Large intestine (tissue), 3 donors: ENCODE data around the gene ARHGEF6. TPM values are rescaled to one million over a fixed set of nuclear protein-coding genes. Genes with fewer than 3 reads are reported as not detected.

ENCODE experiments used
- DNase-seq, 2 donors: peaks; one replicate each; pipeline versions ENCODE4 v3.0.0 to v3.0.0-alpha.2; 2013
- H3K27ac ChIP-seq: one replicate; pipeline ENCODE4 v1.5.1; 2013; ENCODE audit warnings: low read length
- H3K27me3 ChIP-seq: 2 replicates; pipeline ENCODE4 v1.6.1; 2013; ENCODE audit warnings: low read length; ENCODE audit not compliant: control insufficient read depth, insufficient read depth
- H3K36me3 ChIP-seq: 2 replicates; pipeline ENCODE4 v1.6.1; 2013; ENCODE audit warnings: low read length; ENCODE audit not compliant: control insufficient read depth, insufficient read depth
- H3K4me1 ChIP-seq: one replicate; pipeline ENCODE4 v1.6.1; 2013; ENCODE audit warnings: low read length; ENCODE audit not compliant: control insufficient read depth, insufficient read depth
- H3K4me3 ChIP-seq: one replicate; pipeline ENCODE4 v1.5.1; 2013; ENCODE audit warnings: low read length
- H3K9me3 ChIP-seq: one replicate; pipeline ENCODE4 v1.6.1; 2013; ENCODE audit warnings: mild to moderate bottlenecking, low read depth, low read length, moderate library complexity; ENCODE audit not compliant: control insufficient read depth
- WGBS: methylation state at CpG from one replicate; pipeline ENCODE4 v1.1.5; 2013; ENCODE audit warnings: low lambda C conversion rate; ENCODE audit not compliant: insufficient coverage; 5-methylcytosine and 5-hydroxymethylcytosine counted together
- polyA plus RNA-seq: library from polyadenylated mRNA; unstranded; fragments of 120-200 nt; gene quantifications from one replicate; pipeline ENCODE4 v1.2.1, GENCODE V29; 2013

The ARHGEF6 gene
- polyA plus RNA-seq, 1 donor = 8.7 TPM

GRCh38 chrX:136692271-136692670 is 88.5 kb downstream of the ARHGEF6 start:
- no peak for DNase-seq
- Histone ChIP-seq H3K9me3 (no peaks in the 10 kb centered on the region), H3K36me3 (no peaks in the 10 kb centered on the region), H3K27me3 (no peaks in the 10 kb centered on the region), H3K27ac (no peak overlapping the region), H3K4me1 (no peaks in the 10 kb centered on the region), H3K4me3 (no peak overlapping the region)
- no CpG with 5 or more reads among the region's 4 CpGs for WGBS

GRCh38 chrX:136691028-136691809 is 89.5 kb downstream of the ARHGEF6 start:
- no peak overlapping the region for H3K4me3 ChIP-seq
- H3K4me1 ChIP-seq = no peaks in the 10 kb centered on the region
- no peaks in the 10 kb centered on the region for H3K36me3 ChIP-seq
- no peak for DNase-seq
- WGBS = no CpG with 5 or more reads among the region's 3 CpGs
- no peak overlapping the region for H3K27ac ChIP-seq
- H3K9me3 ChIP-seq = no peaks in the 10 kb centered on the region
- H3K27me3 ChIP-seq = no peaks in the 10 kb centered on the region

GRCh38 chrX:136689436-136689835 is 91.3 kb downstream of the ARHGEF6 start:
- Histone ChIP-seq H3K4me3 (no peak overlapping the region), H3K27me3 (no peaks in the 10 kb centered on the region), H3K27ac (no peak overlapping the region), H3K9me3 (no peaks in the 10 kb centered on the region), H3K4me1 (no peaks in the 10 kb centered on the region), H3K36me3 (no peaks in the 10 kb centered on the region)
- no CpG with 5 or more reads among the region's 6 CpGs for WGBS
- DNase-seq = no peak

GRCh38 chrX:136687457-136687856 is 93.3 kb downstream of the ARHGEF6 start:
- no peak for DNase-seq
- Histone ChIP-seq H3K4me1 (no peaks in the 10 kb centered on the region), H3K36me3 (no peaks in the 10 kb centered on the region), H3K4me3 (no peak overlapping the region), H3K27me3 (no peaks in the 10 kb centered on the region), H3K9me3 (no peaks in the 10 kb centered on the region), H3K27ac (no peak overlapping the region)
- WGBS = no CpG with 5 or more reads among the region's 1 CpG

GRCh38 chrX:136684120-136684519 is 96.6 kb downstream of the ARHGEF6 start:
- no peaks in the 10 kb centered on the region for H3K27me3 ChIP-seq
- no peak overlapping the region for H3K4me3 ChIP-seq
- H3K27ac ChIP-seq = no peak overlapping the region
- WGBS = no CpG with 5 or more reads among the region's 5 CpGs
- no peak for DNase-seq
- H3K4me1 ChIP-seq = no peaks in the 10 kb centered on the region
- H3K9me3 ChIP-seq = no peaks in the 10 kb centered on the region
- H3K36me3 ChIP-seq = no peaks in the 10 kb centered on the region

GRCh38 chrX:136679531-136679930 is 101.2 kb downstream of the ARHGEF6 start:
- Histone ChIP-seq H3K27ac (no peak overlapping the region), H3K36me3 (no peaks in the 10 kb centered on the region), H3K4me3 (no peak overlapping the region), H3K9me3 (no peaks in the 10 kb centered on the region), H3K4me1 (no peaks in the 10 kb centered on the region), H3K27me3 (no peaks in the 10 kb centered on the region)
- DNase-seq = no peak
- WGBS = no CpG with 5 or more reads among the region's 6 CpGs

GRCh38 chrX:136674270-136674985 is 106.3 kb downstream of the ARHGEF6 start:
- Histone ChIP-seq H3K36me3 (no peaks in the 10 kb centered on the region), H3K9me3 (no peaks in the 10 kb centered on the region), H3K4me1 (no peaks in the 10 kb centered on the region), H3K27me3 (no peaks in the 10 kb centered on the region), H3K4me3 (no peak overlapping the region), H3K27ac (no peak overlapping the region)
- no peak for DNase-seq
- WGBS = 100% methylated on average over 1 of the region's 5 CpGs

GRCh38 chrX:136671006-136671610 is 109.6 kb downstream of the ARHGEF6 start:
- no peaks in the 10 kb centered on the region for H3K4me1 ChIP-seq
- no peaks in the 10 kb centered on the region for H3K36me3 ChIP-seq
- WGBS = no CpG with 5 or more reads among the region's 3 CpGs

GRCh38 chrX:136667446-136668168 is 113.1 kb downstream of the ARHGEF6 start:
- Histone ChIP-seq H3K27me3 (no peaks in the 10 kb centered on the region), H3K9me3 (no peaks in the 10 kb centered on the region), H3K27ac (no peak overlapping the region), H3K4me3 (no peak overlapping the region), H3K4me1 (no peaks in the 10 kb centered on the region), H3K36me3 (no peaks in the 10 kb centered on the region)
- WGBS = no CpG with 5 or more reads among the region's 10 CpGs
- no peak for DNase-seq

More at GRCh38 chrX:136671006-136671610, 109.6 kb downstream of the ARHGEF6 start:
- Histone ChIP-seq H3K27ac (no peak overlapping the region), H3K27me3 (no peaks in the 10 kb centered on the region), H3K4me3 (no peak overlapping the region), H3K9me3 (no peaks in the 10 kb centered on the region)
- no peak for DNase-seq

- H3K9me3 ChIP-seq = no peaks in the 10 kb centered on the region
- H3K4me1 ChIP-seq = no peaks in the 10 kb centered on the region
- H3K4me3 ChIP-seq = no peak overlapping the region
- no CpG with 5 or more reads among the region's 1 CpG for WGBS
- H3K27ac ChIP-seq = no peak overlapping the region
- no peak for DNase-seq
- no peaks in the 10 kb centered on the region for H3K36me3 ChIP-seq
- H3K27me3 ChIP-seq = no peaks in the 10 kb centered on the region
Observed at GRCh38 chrX:136666088-136666487, 114.6 kb downstream of the ARHGEF6 start.
